Measurements from ENCODE around the gene CEMIP. TPM values are rescaled to one million over a fixed set of nuclear protein-coding genes. Genes with fewer than 3 reads are reported as not detected.

Gene CEMIP
- total RNA-seq, 4 donors from 2014 or later, result 5.4 to 9.2 (median 8.7) TPM

- TF ChIP-seq CTCF (IDR thresholded peaks at IDR 0.05) (no peak), POLR2AphosphoS5 (IDR thresholded peaks at IDR 0.05) (no peak), POLR2A (IDR thresholded peaks at IDR 0.05) (no peak), EP300 (IDR thresholded peaks at IDR 0.05) (no peak)
- 94% methylated on average over 6 of the region's 6 CpGs for WGBS
- no peak for DNase-seq (ENCODE audit: low spot score in 2 of 2)
- H3K4me3 ChIP-seq, result no peak overlapping the region
- H3K27me3 ChIP-seq, result no peaks in the 10 kb centered on the region
- H3K9me3 ChIP-seq, result no peaks in the 10 kb centered on the region
- peaks cover 7% of the 10 kb centered on the region for H3K36me3 ChIP-seq
- H3K4me1 ChIP-seq, result no peaks in the 10 kb centered on the region
- no peak overlapping the region for H3K27ac ChIP-seq
Measured at GRCh38 chr15:80749589-80749988, 29.6 kb upstream of the CEMIP start.

GRCh38 chr15:80750575-80750974 is 28.6 kb upstream of the CEMIP start:
- WGBS, result 99% methylated on average over 4 of the region's 4 CpGs
- Histone ChIP-seq H3K4me1 (no peaks in the 10 kb centered on the region), H3K9me3 (no peaks in the 10 kb centered on the region), H3K27ac (no peak overlapping the region), H3K27me3 (no peaks in the 10 kb centered on the region), H3K4me3 (no peak overlapping the region), H3K36me3 (peaks cover 8% of the 10 kb centered on the region)
- TF ChIP-seq POLR2AphosphoS5 (IDR thresholded peaks at IDR 0.05), result no peak
- no peak for TF ChIP-seq EP300 (IDR thresholded peaks at IDR 0.05)
- no peak for TF ChIP-seq POLR2A (IDR thresholded peaks at IDR 0.05)
- TF ChIP-seq CTCF (IDR thresholded peaks at IDR 0.05), result no peak
- no peak for DNase-seq (ENCODE audit: low spot score in 2 of 2)

GRCh38 chr15:80752204-80752603 is 27.0 kb upstream of the CEMIP start:
- no peak overlapping the region for H3K27ac ChIP-seq

GRCh38 chr15:80753161-80753560 is 26.0 kb upstream of the CEMIP start:
- Histone ChIP-seq H3K4me1 (no peaks in the 10 kb centered on the region), H3K27me3 (no peaks in the 10 kb centered on the region), H3K9me3 (no peaks in the 10 kb centered on the region), H3K4me3 (no peak overlapping the region), H3K27ac (no peak overlapping the region), H3K36me3 (peaks cover 8% of the 10 kb centered on the region)
- TF ChIP-seq CTCF (IDR thresholded peaks at IDR 0.05) (no peak), POLR2A (IDR thresholded peaks at IDR 0.05) (no peak), POLR2AphosphoS5 (IDR thresholded peaks at IDR 0.05) (no peak), EP300 (IDR thresholded peaks at IDR 0.05) (no peak)
- WGBS, result 50% methylated on average over 2 of the region's 2 CpGs
- no peak for DNase-seq (ENCODE audit: low spot score in 2 of 2)

More at GRCh38 chr15:80752204-80752603, 27.0 kb upstream of the CEMIP start:
- Histone ChIP-seq H3K4me3 (no peak overlapping the region), H3K27me3 (no peaks in the 10 kb centered on the region), H3K9me3 (no peaks in the 10 kb centered on the region), H3K36me3 (peaks cover 8% of the 10 kb centered on the region), H3K4me1 (no peaks in the 10 kb centered on the region)
- no peak for DNase-seq (ENCODE audit: low spot score in 2 of 2)
- WGBS, result 84% methylated on average over 4 of the region's 4 CpGs
- TF ChIP-seq CTCF (IDR thresholded peaks at IDR 0.05) (no peak), EP300 (IDR thresholded peaks at IDR 0.05) (no peak), POLR2A (IDR thresholded peaks at IDR 0.05) (no peak), POLR2AphosphoS5 (IDR thresholded peaks at IDR 0.05) (no peak)

GRCh38 chr15:80754014-80754413 is 25.2 kb upstream of the CEMIP start:
- no peak for TF ChIP-seq POLR2A (IDR thresholded peaks at IDR 0.05)
- no peak for TF ChIP-seq EP300 (IDR thresholded peaks at IDR 0.05)
- no peak for TF ChIP-seq CTCF (IDR thresholded peaks at IDR 0.05)
- TF ChIP-seq POLR2AphosphoS5 (IDR thresholded peaks at IDR 0.05), result no peak
- WGBS, result 94% methylated on average over 8 of the region's 8 CpGs
- H3K4me1 ChIP-seq, result no peaks in the 10 kb centered on the region

More at GRCh38 chr15:80754014-80754413, 25.2 kb upstream of the CEMIP start:
- DNase-seq (ENCODE audit: low spot score in 2 of 2), result no peak
- Histone ChIP-seq H3K27me3 (no peaks in the 10 kb centered on the region), H3K36me3 (peaks cover 8% of the 10 kb centered on the region), H3K4me3 (no peak overlapping the region), H3K9me3 (no peaks in the 10 kb centered on the region), H3K27ac (no peak overlapping the region)
